MCF 10A (cell line): Measurements from ENCODE around the gene MPP7. TPM values are rescaled to one million over a fixed set of nuclear protein-coding genes. Genes with fewer than 3 reads are reported as not detected.

Experiments
- BruUV-seq: library from RNA; stranded (reverse); fragments of 400-500 nt; replicated peaks from 2 replicates; lab custom pipeline; 2021; lab: Mats Ljungman, UMichigan
- CTCF ChIA-PET: fragments of 300-600 bp; sonication (Branson Sonifier 250); formaldehyde crosslinking; extraction: SDS; loops from one replicate; lab custom pipeline; 2021; ENCODE audit warnings: antibody characterized with exemption, inconsistent platforms; lab: Yijun Ruan, JAX
- POLR2A ChIA-PET: fragments of 300-600, 350-650 bp; sonication (Branson Sonifier 250); formaldehyde crosslinking; extraction: SDS; loops from one replicate; lab custom pipeline; 2020; ENCODE audit warnings: antibody characterized with exemption, inconsistent platforms; lab: Yijun Ruan, JAX
- DNase-seq: peaks from one replicate; pipeline ENCODE4 v3.0.0-alpha.2; 2018; ENCODE audit not compliant: unreplicated experiment
- H3K27ac Mint-ChIP-seq: one replicate; pipeline ENCODE4 v1.8.0; 2022; ENCODE audit warnings: mild to moderate bottlenecking, low read depth, mixed read lengths; ENCODE audit not compliant: unreplicated experiment
- H3K27me3 Mint-ChIP-seq: one replicate; pipeline ENCODE4 v1.8.0; 2022; ENCODE audit warnings: mixed read lengths; ENCODE audit not compliant: insufficient read depth, unreplicated experiment
- H3K36me3 Mint-ChIP-seq: one replicate; pipeline ENCODE4 v1.8.0; 2022; ENCODE audit warnings: mild to moderate bottlenecking, moderate library complexity, mixed read lengths; ENCODE audit not compliant: insufficient read depth, unreplicated experiment
- H3K4me1 Mint-ChIP-seq: one replicate; pipeline ENCODE4 v1.8.0; 2022; ENCODE audit warnings: mixed read lengths; ENCODE audit not compliant: insufficient read depth, unreplicated experiment
- H3K4me3 Mint-ChIP-seq: one replicate; pipeline ENCODE4 v1.8.0; 2022; ENCODE audit warnings: mild to moderate bottlenecking, moderate library complexity, mixed read lengths; ENCODE audit not compliant: unreplicated experiment
- H3K9me3 Mint-ChIP-seq: one replicate; pipeline ENCODE4 v1.8.0; 2022; ENCODE audit warnings: mixed read lengths; ENCODE audit not compliant: unreplicated experiment
- CTCF ChIP-seq: fragments of 200-600 bp; IDR thresholded peaks from one replicate; pipeline ENCODE4 v1.8.0; 2022; ENCODE audit warnings: antibody characterized with exemption, mild to moderate bottlenecking; ENCODE audit not compliant: unreplicated experiment
- intact Hi-C: fragments of 100-400 bp; cut with micrococcal nuclease; formaldehyde crosslinking; loops from 2 replicates; pipeline ENCODE4 v1.14.1; 2022
- total RNA-seq: library from RNA; stranded (reverse); gene quantifications from 2 replicates; pipeline ENCODE4 v1.2.3, GENCODE V29; 2022

MPP7 gene
- total RNA-seq, 1 experiment from 2014 or later: 5.4 TPM

DNA sequence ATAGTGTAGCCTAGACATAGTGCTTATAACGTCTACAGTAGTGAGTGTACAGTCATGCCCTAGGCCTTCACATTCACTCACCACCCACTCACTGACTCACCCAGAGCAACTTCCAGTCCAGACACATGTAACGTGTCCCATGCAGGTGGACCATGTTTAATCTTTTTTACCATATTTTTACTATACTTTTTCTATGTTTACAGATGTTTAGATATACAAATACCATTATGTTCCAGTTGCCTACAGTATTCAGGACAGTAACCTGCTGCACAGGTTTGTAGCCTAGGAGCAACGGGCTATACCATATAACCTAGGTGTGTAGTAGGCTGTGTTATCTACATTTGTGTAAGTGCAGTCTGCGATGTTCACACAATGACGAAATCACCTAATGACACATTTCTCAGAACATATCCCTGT, 11.0 kb downstream of the MPP7 start:
- intact Hi-C loops: no loop called here

GRCh38 chr10:28285816-28286215, 17.0 kb downstream of the MPP7 start:
- TF ChIP-seq CTCF: no peak
- H3K9me3 Mint-ChIP-seq: no peaks in the 10 kb centered on the region
- no peak for DNase-seq

More for the DNA sequence above, 11.0 kb downstream of the MPP7 start:
- Mint-ChIP-seq H3K4me3 (no peak overlapping the region), H3K36me3 (peaks cover 5% of the 10 kb centered on the region), H3K9me3 (no peaks in the 10 kb centered on the region), H3K27me3 (no peaks in the 10 kb centered on the region), H3K27ac (peak overlapping the region; percentile 79), H3K4me1 (peaks cover 18% of the 10 kb centered on the region)
- ChIA-PET POLR2A (interaction anchor here (0.6 to 3.7 kb wide), 10 partner anchors 9 to 327 kb away, joined by 3 to 18 read pairs (median 3); partner anchors contain the start of gene MPP7), CTCF (interaction anchor here (0.9 to 1.6 kb wide), 2 partner anchors 33 to 88 kb away, joined by 4 to 13 read pairs; no protein-coding TSS in a partner anchor)
- peak; percentile 82 for DNase-seq
- no TSS peak for BruUV-seq
- TF ChIP-seq CTCF: no peak

DNA sequence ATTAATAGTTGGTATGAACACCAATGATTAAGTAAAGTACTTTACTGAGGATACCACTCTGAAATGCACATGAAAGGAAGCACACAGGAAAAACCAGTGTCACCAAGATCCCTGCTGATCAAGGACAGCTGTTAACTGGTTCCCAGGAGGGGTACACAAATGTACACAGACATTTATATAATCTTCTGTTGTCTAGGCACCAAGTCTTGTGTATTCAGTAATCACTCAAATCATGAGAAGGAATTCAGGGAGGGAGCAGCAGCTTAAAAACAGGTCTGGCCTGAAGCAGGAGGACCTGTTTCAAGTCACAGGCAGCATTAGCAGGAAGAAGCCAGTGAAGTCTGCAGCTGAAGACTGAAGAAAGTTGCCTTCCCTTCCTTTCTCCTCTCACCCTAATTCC, 18.7 kb downstream of the MPP7 start:
- intact Hi-C loops: no loop called here
- CTCF ChIA-PET: interaction anchor here (1.4 kb wide), 1 partner anchor 10 kb away, joined by 4 read pairs; no protein-coding TSS in a partner anchor
- H3K4me3 Mint-ChIP-seq: no peak overlapping the region
- no peaks in the 10 kb centered on the region for H3K4me1 Mint-ChIP-seq
- no peak overlapping the region for H3K27ac Mint-ChIP-seq
- H3K27me3 Mint-ChIP-seq: no peaks in the 10 kb centered on the region
- no peaks in the 10 kb centered on the region for H3K36me3 Mint-ChIP-seq
- no TSS peak for BruUV-seq
- DNase-seq: no peak
- POLR2A ChIA-PET: interaction anchor here (0.6 to 1.2 kb wide), 2 partner anchors 10 to 875 kb away, joined by 3 to 4 read pairs; no protein-coding TSS in a partner anchor
- no peaks in the 10 kb centered on the region for H3K9me3 Mint-ChIP-seq
- TF ChIP-seq CTCF: no peak

More at GRCh38 chr10:28285816-28286215, 17.0 kb downstream of the MPP7 start:
- Mint-ChIP-seq H3K4me1 (no peaks in the 10 kb centered on the region), H3K27me3 (no peaks in the 10 kb centered on the region), H3K36me3 (no peaks in the 10 kb centered on the region), H3K4me3 (no peak overlapping the region), H3K27ac (no peak overlapping the region)
- intact Hi-C loops: no loop called here
- ChIA-PET CTCF (no interaction called here), POLR2A (no interaction called here)
- no TSS peak for BruUV-seq

DNA sequence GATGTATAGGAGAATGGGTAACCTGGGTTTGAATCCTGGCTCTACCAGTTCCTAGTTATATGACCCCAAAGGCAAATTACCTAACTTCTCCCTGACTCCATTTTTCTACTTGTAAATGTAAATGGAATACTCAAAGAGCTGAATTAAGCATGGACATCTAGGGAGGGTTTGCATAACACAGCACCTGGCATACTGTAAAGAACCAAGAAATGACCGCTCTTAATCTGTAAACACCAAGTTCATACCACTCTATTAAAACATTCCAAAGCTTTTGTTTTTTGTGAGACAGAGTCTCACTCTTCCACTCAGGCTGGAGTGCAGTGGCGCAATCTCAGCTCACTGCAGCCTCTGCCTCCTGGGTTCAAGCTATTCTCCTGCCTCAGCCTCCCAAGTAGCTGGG, 19.6 kb downstream of the MPP7 start:
- no TSS peak for BruUV-seq
- POLR2A ChIA-PET: interaction anchor here (0.6 to 1.2 kb wide), 3 partner anchors 9 to 678 kb away, joined by 3 read pairs; no protein-coding TSS in a partner anchor
- H3K4me1 Mint-ChIP-seq: no peaks in the 10 kb centered on the region

More for the DNA sequence above, 19.6 kb downstream of the MPP7 start:
- no peak overlapping the region for H3K4me3 Mint-ChIP-seq
- no peaks in the 10 kb centered on the region for H3K9me3 Mint-ChIP-seq
- TF ChIP-seq CTCF: no peak
- DNase-seq: no peak
- CTCF ChIA-PET: interaction anchor here (1.4 kb wide), 1 partner anchor 11 kb away, joined by 4 read pairs; no protein-coding TSS in a partner anchor
- H3K36me3 Mint-ChIP-seq: no peaks in the 10 kb centered on the region
- intact Hi-C loops: no loop called here
- H3K27me3 Mint-ChIP-seq: no peaks in the 10 kb centered on the region
- H3K27ac Mint-ChIP-seq: no peak overlapping the region
